A549 (cell line): ENCODE measurements around the gene BCAT1. TPM values are rescaled to one million over a fixed set of nuclear protein-coding genes. Genes with fewer than 3 reads are reported as not detected.

Source experiments
- ATAC-seq, 2 experiments: fragments of 200-7000 bp in 1 of 2; fragments of >200 bp in 1 of 2; cut with Nextera tagmentation in 1 of 2; cut with Tn5 transposase in 1 of 2; 3 replicates each; pipeline versions ENCODE4 v1.8.0 to v1.9.1; 2018 to 2020; ENCODE audit warnings: mild to moderate bottlenecking in 1 of 2, moderate library complexity in 1 of 2
- CTCF ChIA-PET: fragments of 300-600 bp; sonication (Branson Sonifier 250); formaldehyde crosslinking; extraction: SDS; loops from one replicate; lab custom pipeline; 2021; ENCODE audit warnings: antibody characterized with exemption, inconsistent platforms; lab: Yijun Ruan, JAX
- POLR2A ChIA-PET: fragments of 350-600 bp; formaldehyde crosslinking; extraction: SDS; loops from one replicate; lab custom pipeline; 2021; ENCODE audit warnings: antibody characterized with exemption, inconsistent platforms; lab: Yijun Ruan, JAX
- DNase-seq, 2 experiments: peaks; one replicate each; pipeline versions ENCODE4 v3.0.0 to v3.0.0-alpha.2; 2011 to 2016; ENCODE audit warnings: low read depth in 1 of 2, low spot score in 1 of 2
- FAIRE-seq: peaks from 2 replicates; lab custom pipeline; 2011; peaks lifted over from hg19 to GRCh38; lab: Jason Lieb, UNC
- H3K27ac ChIP-seq, 2 experiments: fragments of >200 bp; sonication (Bioruptor Twin); formaldehyde crosslinking; 3 replicates each; pipeline ENCODE4 v1.5.1; 2016 to 2017
- H3K4me1 ChIP-seq: fragments of >200 bp; sonication (Bioruptor Twin); formaldehyde crosslinking; 3 replicates; pipeline ENCODE4 v1.6.1; 2016
- H3K4me2 ChIP-seq: fragments of >200 bp; sonication (Bioruptor Twin); formaldehyde crosslinking; 3 replicates; pipeline ENCODE4 v1.6.1; 2016
- H3K4me3 ChIP-seq: fragments of >200 bp; sonication (Bioruptor Twin); formaldehyde crosslinking; 3 replicates; pipeline ENCODE4 v1.5.1; 2016
- H3K9me3 ChIP-seq: fragments of >200 bp; sonication (Bioruptor Twin); formaldehyde crosslinking; 3 replicates; pipeline ENCODE4 v1.6.1; 2016
- CBX2 ChIP-seq: fragments of 200-600 bp; sonication (generic); IDR thresholded peaks from 2 replicates; pipeline ENCODE4 v1.6.1; 2016; ENCODE audit warnings: low read depth, mild to moderate bottlenecking, borderline replicate concordance
- CHD2 ChIP-seq: fragments of 150-350 bp; IDR thresholded peaks from 2 replicates; pipeline ENCODE4 v1.6.1; 2014; ENCODE audit warnings: low read length; ENCODE audit not compliant: partially characterized antibody
- CHD4 ChIP-seq: fragments of 200-600 bp; sonication (generic); IDR thresholded peaks from 2 replicates; pipeline ENCODE4 v1.6.1; 2016; ENCODE audit warnings: antibody characterized with exemption, mild to moderate bottlenecking, borderline replicate concordance
- E2F6 ChIP-seq: IDR thresholded peaks from 2 replicates; pipeline ENCODE4 v1.6.1; 2012; ENCODE audit warnings: low read depth, borderline replicate concordance
- EHMT2 ChIP-seq: fragments of 200-600 bp; sonication (generic); IDR thresholded peaks from 2 replicates; pipeline ENCODE4 v1.6.1; 2016; ENCODE audit warnings: antibody characterized with exemption, low read depth, mild to moderate bottlenecking, moderate library complexity
- EP300 ChIP-seq, 2 experiments: fragments of >200 bp; sonication (Bioruptor Twin); formaldehyde crosslinking; IDR thresholded peaks; 2 replicates in 1 of 2; 3 replicates in 1 of 2; pipeline ENCODE4 v1.6.1; 2016 to 2017
- FOSB ChIP-seq: fragments of 250-450 bp; sonication (Bioruptor Pico); IDR thresholded peaks from 2 replicates; pipeline ENCODE4 v1.5.0; 2020; ENCODE audit warnings: mild to moderate bottlenecking, moderate library complexity
- FOSL2 ChIP-seq, 2 experiments: fragments of 450-650 bp in 1 of 2; fragments of >200 bp in 1 of 2; sonication (Bioruptor Twin) in 1 of 2; formaldehyde crosslinking; IDR thresholded peaks; 2 replicates each; pipeline versions ENCODE4 v1.5.0 to v1.6.1; 2016 to 2020; ENCODE audit warnings: mild to moderate bottlenecking in 1 of 2, moderate library complexity in 1 of 2
- GATA3 ChIP-seq: IDR thresholded peaks from 2 replicates; pipeline ENCODE4 v1.6.1; 2012; ENCODE audit warnings: borderline replicate concordance
- HDAC2 ChIP-seq: fragments of 200-600 bp; sonication (generic); IDR thresholded peaks from 2 replicates; pipeline ENCODE4 v1.6.1; 2016
- HES2 ChIP-seq: fragments of >200 bp; sonication (Bioruptor Twin); formaldehyde crosslinking; IDR thresholded peaks from 2 replicates; pipeline ENCODE4 v1.6.1; 2016
- HOXA7 ChIP-seq: fragments of 250-450 bp; sonication (Bioruptor Pico); IDR thresholded peaks from 2 replicates; pipeline ENCODE4 v1.5.0; 2020; ENCODE audit warnings: mild to moderate bottlenecking, moderate library complexity
- JUN ChIP-seq, 2 experiments: fragments of >200 bp; sonication (Bioruptor Twin); formaldehyde crosslinking; IDR thresholded peaks; 2 replicates in 1 of 2; 3 replicates in 1 of 2; pipeline ENCODE4 v1.6.1; 2016 to 2017
- KDM1A ChIP-seq: fragments of 200-600 bp; sonication (generic); IDR thresholded peaks from 2 replicates; pipeline ENCODE4 v1.6.1; 2016; ENCODE audit warnings: low read depth, mild to moderate bottlenecking
- MAFK ChIP-seq: fragments of 450-650 bp; IDR thresholded peaks from 2 replicates; pipeline ENCODE4 v1.6.1; 2014; ENCODE audit not compliant: partially characterized antibody
- NFE2L2 ChIP-seq: fragments of 150-350 bp; conservative IDR thresholded peaks from 2 replicates; pipeline ENCODE4 v1.6.1; 2014; ENCODE audit warnings: low read length
- NPAS2 ChIP-seq: fragments of 250-450 bp; sonication (Bioruptor Pico); IDR thresholded peaks from 2 replicates; pipeline ENCODE4 v1.8.0; 2022; ENCODE audit warnings: mild to moderate bottlenecking, moderate library complexity, borderline replicate concordance
- NR3C1 ChIP-seq: fragments of >200 bp; sonication (Bioruptor Twin); formaldehyde crosslinking; IDR thresholded peaks from 3 replicates; pipeline ENCODE4 v1.6.1; 2017
- PBX3 ChIP-seq: IDR thresholded peaks from 2 replicates; pipeline ENCODE4 v1.6.1; 2012
- POLR2A ChIP-seq: IDR thresholded peaks from 2 replicates; pipeline ENCODE4 v1.6.1; 2012; ENCODE audit warnings: mild to moderate bottlenecking, low read length
- RCOR1 ChIP-seq: fragments of 150-350 bp; IDR thresholded peaks from 2 replicates; pipeline ENCODE4 v1.6.1; 2014; ENCODE audit warnings: antibody characterized with exemption, low read length, low read depth
- RFX5 ChIP-seq: fragments of 450-650 bp; IDR thresholded peaks from 2 replicates; pipeline ENCODE4 v1.7.1; 2014; ENCODE audit warnings: antibody characterized with exemption, mild to moderate bottlenecking, moderate library complexity
- ZFP36 ChIP-seq: fragments of 450-650 bp; IDR thresholded peaks from 2 replicates; pipeline ENCODE4 v1.6.1; 2014; ENCODE audit warnings: borderline replicate concordance; ENCODE audit not compliant: partially characterized antibody
- ZSCAN20 ChIP-seq: fragments of 250-450 bp; sonication (Bioruptor Pico); IDR thresholded peaks from 2 replicates; pipeline ENCODE4 v1.8.0; 2022; ENCODE audit warnings: mild to moderate bottlenecking, moderate library complexity
- WGBS: methylation state at CpG from one replicate; pipeline ENCODE4 v1.1.6; 2017; ENCODE audit errors: missing lambda C conversion rate; 5-methylcytosine and 5-hydroxymethylcytosine counted together
- polyA plus RNA-seq, 4 experiments: library from polyadenylated mRNA; depleted of rRNA in 3 of 4; stranded (reverse); fragments of >200 nt; fragmentation: RNase III in 1 of 4; extraction: RNeasy Plus Mini Kit Qiagen cat#74134 plus additional on column Dnase treatment in 1 of 4; gene quantifications; 2 replicates in 3 of 4; 3 replicates in 1 of 4; pipeline ENCODE4 v1.2.3, GENCODE V29; 2011 to 2017
- TF ChIP-seq, protein P1 (sequence below): IDR thresholded peaks from 2 replicates; pipeline ENCODE4 v1.6.1; 2012

Gene BCAT1
- polyA plus RNA-seq, 2 of the 4 experiments (the other 2 are of a cell fraction): 10.5 to 14.6 TPM

DNA sequence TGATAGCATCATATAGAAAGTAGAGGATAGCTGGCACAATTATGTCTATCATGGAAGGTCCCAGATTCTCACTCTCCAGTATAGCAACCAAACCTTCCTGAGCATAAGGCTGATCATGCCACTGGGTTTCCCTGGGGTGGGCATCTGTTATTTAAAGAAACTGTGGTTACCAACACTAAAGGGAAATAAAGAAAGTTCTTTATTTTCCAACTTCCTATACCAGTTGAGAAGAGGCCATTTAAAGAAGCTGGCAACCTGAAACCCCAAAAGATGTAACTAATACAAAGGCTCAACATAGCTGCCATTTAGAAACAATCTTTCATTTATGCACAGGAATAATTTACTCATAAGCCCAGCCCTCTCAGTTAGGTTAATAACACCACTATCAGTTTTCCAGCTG is 3.1 kb downstream of the BCAT1 start:
- DNase-seq (no peak), ATAC-seq (no peak), FAIRE-seq (no peak)
- CTCF ChIA-PET: interaction anchor here (1.2 to 2.7 kb wide), 2 partner anchors 15 kb away, joined by 4 to 12 read pairs; no protein-coding TSS in a partner anchor
- POLR2A ChIA-PET: no interaction called here
- no peaks in the 10 kb centered on the region for H3K9me3 ChIP-seq
- TF ChIP-seq NPAS2 (CRISPR knock-in tag) (no peak), HOXA7 (CRISPR knock-in tag) (no peak), CHD2 (no peak)
- no peak overlapping the region for H3K4me2 ChIP-seq
- no peak overlapping the region for H3K27ac ChIP-seq
- H3K4me3 ChIP-seq: no peak overlapping the region
- peaks cover 9% of the 10 kb centered on the region; the same call in 2 of the 3 replicates for H3K4me1 ChIP-seq

DNA sequence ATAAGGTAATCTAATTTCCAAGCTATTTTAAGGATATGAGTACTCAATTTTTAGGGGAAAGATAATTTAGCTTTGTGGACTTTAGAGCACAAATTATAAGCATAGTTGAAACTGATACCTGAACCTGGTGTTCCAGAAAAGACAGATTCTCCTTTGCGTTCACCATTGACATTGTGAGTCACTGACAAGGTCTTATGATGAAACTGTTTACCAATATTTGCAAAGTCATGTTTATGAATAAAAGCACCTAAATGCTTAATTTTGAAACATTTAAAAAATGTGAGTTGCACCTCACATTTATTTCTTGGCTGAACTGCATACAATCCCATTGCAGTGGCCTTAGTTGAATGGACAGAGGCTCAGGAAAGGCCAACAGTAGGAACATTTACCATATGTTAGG is 3.9 kb downstream of the BCAT1 start:
- 78% methylated on average over 1 of the region's 1 CpG for WGBS
- H3K4me2 ChIP-seq: no peak overlapping the region
- POLR2A ChIA-PET: no interaction called here

GRCh38 chr12:24944601-24944975 is 4.3 kb downstream of the BCAT1 start:
- FAIRE-seq: no peak

More for the DNA sequence above, 3.9 kb downstream of the BCAT1 start:
- H3K4me1 ChIP-seq: peaks cover 9% of the 10 kb centered on the region; the same call in 2 of the 3 replicates
- TF ChIP-seq POLR2A (no peak), JUN (IDR thresholded peaks at IDR 0.05) (no peak), CHD4 (no peak), ZSCAN20 (CRISPR knock-in tag) (no peak), NFE2L2 (no peak), RFX5 (no peak), MAFK (peak; percentile 36)
- TF ChIP-seq, protein P1, sequence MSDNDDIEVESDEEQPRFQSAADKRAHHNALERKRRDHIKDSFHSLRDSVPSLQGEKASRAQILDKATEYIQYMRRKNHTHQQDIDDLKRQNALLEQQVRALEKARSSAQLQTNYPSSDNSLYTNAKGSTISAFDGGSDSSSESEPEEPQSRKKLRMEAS: no peak
- H3K4me3 ChIP-seq: no peak overlapping the region
- ATAC-seq (no peak), DNase-seq (no peak), FAIRE-seq (no peak)
- CTCF ChIA-PET: interaction anchor here (1.2 to 2.7 kb wide), 2 partner anchors 14 to 16 kb away, joined by 4 to 12 read pairs; no protein-coding TSS in a partner anchor
- H3K27ac ChIP-seq: no peak overlapping the region
- H3K9me3 ChIP-seq: no peaks in the 10 kb centered on the region

GRCh38 chr12:24943947-24944600 is 4.8 kb downstream of the BCAT1 start:
- DNase-seq: no peak
- no peak for FAIRE-seq

More at GRCh38 chr12:24944601-24944975, 4.3 kb downstream of the BCAT1 start:
- Histone ChIP-seq H3K4me1 (peaks cover 9% of the 10 kb centered on the region; the same call in 2 of the 3 replicates), H3K4me3 (no peak overlapping the region), H3K4me2 (no peak overlapping the region), H3K9me3 (no peaks in the 10 kb centered on the region), H3K27ac (no peak overlapping the region)
- ChIA-PET POLR2A (no interaction called here), CTCF (interaction anchor here (2.7 kb wide), 1 partner anchor 14 kb away, joined by 12 read pairs; no protein-coding TSS in a partner anchor)
- ATAC-seq (no peak), DNase-seq (no peak)
- TF ChIP-seq EP300 (IDR thresholded peaks at IDR 0.05) (no peak), FOSB (CRISPR knock-in tag) (no peak), PBX3 (no peak), CHD2 (no peak), HDAC2 (no peak), EHMT2 (no peak)
- WGBS: 98% methylated on average over 2 of the region's 2 CpGs

More at GRCh38 chr12:24943947-24944600, 4.8 kb downstream of the BCAT1 start:
- ChIA-PET CTCF (interaction anchor here (2.7 kb wide), 1 partner anchor 13 kb away, joined by 12 read pairs; no protein-coding TSS in a partner anchor), POLR2A (no interaction called here)
- Histone ChIP-seq H3K4me1 (peaks cover 5% of the 10 kb centered on the region; the same call in 1 of the 3 replicates), H3K4me3 (no peak overlapping the region), H3K9me3 (no peaks in the 10 kb centered on the region), H3K4me2 (no peak overlapping the region), H3K27ac (no peak overlapping the region)
- WGBS: 76% methylated on average over 6 of the region's 6 CpGs
- TF ChIP-seq E2F6 (no peak), GATA3 (no peak), RCOR1 (no peak), HOXA7 (CRISPR knock-in tag) (no peak), CBX2 (no peak), FOSL2 (IDR thresholded peaks at IDR 0.05) (no peak), FOSL2 (CRISPR knock-in tag; IDR thresholded peaks at IDR 0.05) (no peak), KDM1A (no peak), ZSCAN20 (CRISPR knock-in tag) (no peak), HES2 (no peak), ZFP36 (no peak), NR3C1 (no peak)
- ATAC-seq: no peak
